Liver (tissue), 3 donors: ENCODE measurements around the gene TRPM2.

Experiments
- GABPA ChIP-seq, 2 donors: IDR thresholded peaks in 1 of 2; conservative IDR thresholded peaks in 1 of 2; 2 replicates each; pipeline ENCODE4 v1.6.1; 2016; ENCODE audit warnings: antibody characterized with exemption in 2 of 2, mild to moderate bottlenecking in 1 of 2, moderate library complexity in 1 of 2
- HNF4A ChIP-seq, 2 donors: conservative IDR thresholded peaks; 2 replicates each; pipeline ENCODE4 v1.6.1; 2016; ENCODE audit warnings: antibody characterized with exemption in 2 of 2, mild to moderate bottlenecking in 2 of 2
- JUND ChIP-seq, 2 donors: IDR thresholded peaks; 2 replicates each; pipeline ENCODE4 v1.6.1; 2016; ENCODE audit warnings: antibody characterized with exemption in 2 of 2
- RXRA ChIP-seq, 2 donors: IDR thresholded peaks; 2 replicates each; pipeline ENCODE4 v1.6.1; 2017 to 2018; ENCODE audit warnings: antibody characterized with exemption in 2 of 2, mild to moderate bottlenecking in 1 of 2
- SP1 ChIP-seq: IDR thresholded peaks from 2 replicates; pipeline ENCODE4 v1.6.1; 2018; ENCODE audit warnings: antibody characterized with exemption, mild to moderate bottlenecking
- TF ChIP-seq, protein P1 (sequence below): IDR thresholded peaks from 2 replicates; pipeline ENCODE4 v1.6.1; 2016; ENCODE audit warnings: antibody characterized with exemption, mild to moderate bottlenecking
- TF ChIP-seq, protein P2 (sequence below): fragments of 150-350 bp; IDR thresholded peaks from 2 replicates; pipeline ENCODE4 v1.5.1; 2017; ENCODE audit warnings: improper control_type of control experiment, low read depth, low read length; ENCODE audit not compliant: missing input control
- TF ChIP-seq, protein P3 (sequence below): IDR thresholded peaks from 2 replicates; pipeline ENCODE4 v1.6.1; 2016; ENCODE audit warnings: antibody characterized with exemption
- TF ChIP-seq, protein P4 (sequence below): IDR thresholded peaks from 2 replicates; pipeline ENCODE4 v1.6.1; 2016; ENCODE audit warnings: antibody characterized with exemption
- donor health status: healthy.
- donor health status: healthy.

DNA sequence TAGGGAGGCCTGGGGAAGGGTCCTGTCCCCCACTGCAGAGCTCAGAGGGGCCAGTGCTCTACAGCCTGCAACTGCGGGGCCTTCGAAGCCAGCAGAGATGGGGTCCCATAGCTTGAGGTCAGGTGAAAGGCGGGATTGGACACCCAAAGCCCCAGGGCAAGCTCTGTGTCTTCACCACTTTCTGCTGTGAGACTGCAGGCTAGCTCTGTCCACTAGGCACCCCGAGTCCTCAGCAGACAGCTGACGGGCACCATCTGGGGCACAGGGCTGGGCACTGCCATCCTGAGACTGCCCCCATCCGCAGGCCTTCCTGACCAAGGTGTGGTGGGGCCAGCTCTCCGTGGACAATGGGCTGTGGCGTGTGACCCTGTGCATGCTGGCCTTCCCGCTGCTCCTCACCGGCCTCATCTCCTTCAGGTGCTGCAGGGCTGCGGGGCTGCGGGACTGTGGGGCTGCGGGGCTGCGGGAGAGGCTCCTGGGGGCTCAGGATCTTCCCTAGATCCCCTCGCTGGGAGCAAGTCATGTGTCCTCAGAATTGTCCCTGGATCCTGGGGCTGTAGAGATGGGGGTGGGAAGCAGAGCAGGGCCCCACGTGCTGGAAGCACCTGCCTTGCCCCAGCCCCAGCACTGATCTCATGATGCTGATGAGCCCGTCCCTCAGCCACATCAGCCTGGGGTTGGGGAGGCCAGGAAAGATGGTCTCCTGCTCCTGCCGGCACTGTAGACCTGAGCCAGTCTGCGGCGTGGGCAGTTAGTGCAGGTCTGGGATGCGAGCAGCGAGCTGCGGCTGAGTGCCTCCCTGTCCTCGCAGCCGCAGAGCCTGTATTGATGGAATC lies 46.8 kb downstream of the TRPM2 start:
- no peak for TF ChIP-seq SP1
- TF ChIP-seq, protein P1, sequence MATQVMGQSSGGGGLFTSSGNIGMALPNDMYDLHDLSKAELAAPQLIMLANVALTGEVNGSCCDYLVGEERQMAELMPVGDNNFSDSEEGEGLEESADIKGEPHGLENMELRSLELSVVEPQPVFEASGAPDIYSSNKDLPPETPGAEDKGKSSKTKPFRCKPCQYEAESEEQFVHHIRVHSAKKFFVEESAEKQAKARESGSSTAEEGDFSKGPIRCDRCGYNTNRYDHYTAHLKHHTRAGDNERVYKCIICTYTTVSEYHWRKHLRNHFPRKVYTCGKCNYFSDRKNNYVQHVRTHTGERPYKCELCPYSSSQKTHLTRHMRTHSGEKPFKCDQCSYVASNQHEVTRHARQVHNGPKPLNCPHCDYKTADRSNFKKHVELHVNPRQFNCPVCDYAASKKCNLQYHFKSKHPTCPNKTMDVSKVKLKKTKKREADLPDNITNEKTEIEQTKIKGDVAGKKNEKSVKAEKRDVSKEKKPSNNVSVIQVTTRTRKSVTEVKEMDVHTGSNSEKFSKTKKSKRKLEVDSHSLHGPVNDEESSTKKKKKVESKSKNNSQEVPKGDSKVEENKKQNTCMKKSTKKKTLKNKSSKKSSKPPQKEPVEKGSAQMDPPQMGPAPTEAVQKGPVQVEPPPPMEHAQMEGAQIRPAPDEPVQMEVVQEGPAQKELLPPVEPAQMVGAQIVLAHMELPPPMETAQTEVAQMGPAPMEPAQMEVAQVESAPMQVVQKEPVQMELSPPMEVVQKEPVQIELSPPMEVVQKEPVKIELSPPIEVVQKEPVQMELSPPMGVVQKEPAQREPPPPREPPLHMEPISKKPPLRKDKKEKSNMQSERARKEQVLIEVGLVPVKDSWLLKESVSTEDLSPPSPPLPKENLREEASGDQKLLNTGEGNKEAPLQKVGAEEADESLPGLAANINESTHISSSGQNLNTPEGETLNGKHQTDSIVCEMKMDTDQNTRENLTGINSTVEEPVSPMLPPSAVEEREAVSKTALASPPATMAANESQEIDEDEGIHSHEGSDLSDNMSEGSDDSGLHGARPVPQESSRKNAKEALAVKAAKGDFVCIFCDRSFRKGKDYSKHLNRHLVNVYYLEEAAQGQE = no peak
- TF ChIP-seq, protein P2, sequence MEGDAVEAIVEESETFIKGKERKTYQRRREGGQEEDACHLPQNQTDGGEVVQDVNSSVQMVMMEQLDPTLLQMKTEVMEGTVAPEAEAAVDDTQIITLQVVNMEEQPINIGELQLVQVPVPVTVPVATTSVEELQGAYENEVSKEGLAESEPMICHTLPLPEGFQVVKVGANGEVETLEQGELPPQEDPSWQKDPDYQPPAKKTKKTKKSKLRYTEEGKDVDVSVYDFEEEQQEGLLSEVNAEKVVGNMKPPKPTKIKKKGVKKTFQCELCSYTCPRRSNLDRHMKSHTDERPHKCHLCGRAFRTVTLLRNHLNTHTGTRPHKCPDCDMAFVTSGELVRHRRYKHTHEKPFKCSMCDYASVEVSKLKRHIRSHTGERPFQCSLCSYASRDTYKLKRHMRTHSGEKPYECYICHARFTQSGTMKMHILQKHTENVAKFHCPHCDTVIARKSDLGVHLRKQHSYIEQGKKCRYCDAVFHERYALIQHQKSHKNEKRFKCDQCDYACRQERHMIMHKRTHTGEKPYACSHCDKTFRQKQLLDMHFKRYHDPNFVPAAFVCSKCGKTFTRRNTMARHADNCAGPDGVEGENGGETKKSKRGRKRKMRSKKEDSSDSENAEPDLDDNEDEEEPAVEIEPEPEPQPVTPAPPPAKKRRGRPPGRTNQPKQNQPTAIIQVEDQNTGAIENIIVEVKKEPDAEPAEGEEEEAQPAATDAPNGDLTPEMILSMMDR = no peak
- TF ChIP-seq RXRA (IDR thresholded peaks at IDR 0.05) = no peak
- no peak for TF ChIP-seq GABPA (IDR thresholded peaks at IDR 0.05 in 1 of 2, conservative IDR thresholded peaks at IDR 0.05 in 1 of 2)
- TF ChIP-seq, protein P3, sequence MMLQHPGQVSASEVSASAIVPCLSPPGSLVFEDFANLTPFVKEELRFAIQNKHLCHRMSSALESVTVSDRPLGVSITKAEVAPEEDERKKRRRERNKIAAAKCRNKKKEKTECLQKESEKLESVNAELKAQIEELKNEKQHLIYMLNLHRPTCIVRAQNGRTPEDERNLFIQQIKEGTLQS = no peak
- TF ChIP-seq HNF4A (conservative IDR thresholded peaks at IDR 0.05) = no peak
- no peak for TF ChIP-seq JUND (IDR thresholded peaks at IDR 0.05)
- TF ChIP-seq, protein P4, sequence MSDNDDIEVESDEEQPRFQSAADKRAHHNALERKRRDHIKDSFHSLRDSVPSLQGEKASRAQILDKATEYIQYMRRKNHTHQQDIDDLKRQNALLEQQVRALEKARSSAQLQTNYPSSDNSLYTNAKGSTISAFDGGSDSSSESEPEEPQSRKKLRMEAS = no peak
